Adipose tissue (tissue), 3 donors: ENCODE results near the gene ATAD3B. TPM values are rescaled to one million over a fixed set of nuclear protein-coding genes. Genes with fewer than 3 reads are reported as not detected.
"Not testable (repeated sequence)": the region's sequence is repeated elsewhere in the genome, so short reads cannot be mapped to it uniquely, and the experiment has no call there.

Experiments
- H3K27ac ChIP-seq: one replicate; pipeline ENCODE4 v1.5.1; 2013; ENCODE audit warnings: low read depth, low read length
- WGBS, 3 donors: extraction: QIAGEN DNeasy Blood & Tissue Kit; methylation state at CpG; one replicate each; pipeline ENCODE4 v1.1.7; 2013; 5-methylcytosine and 5-hydroxymethylcytosine counted together
- polyA plus RNA-seq, 3 donors: library from polyadenylated mRNA; stranded (reverse); fragments of 200-250 nt; gene quantifications; one replicate each; pipeline ENCODE4 v1.2.3, GENCODE V29; 2013
- donor health status: healthy with polysubstance abuse.
- donor health status: Bipolar disorder and iron deficiency.
- donor health status: healthy.

Gene ATAD3B, protein sequence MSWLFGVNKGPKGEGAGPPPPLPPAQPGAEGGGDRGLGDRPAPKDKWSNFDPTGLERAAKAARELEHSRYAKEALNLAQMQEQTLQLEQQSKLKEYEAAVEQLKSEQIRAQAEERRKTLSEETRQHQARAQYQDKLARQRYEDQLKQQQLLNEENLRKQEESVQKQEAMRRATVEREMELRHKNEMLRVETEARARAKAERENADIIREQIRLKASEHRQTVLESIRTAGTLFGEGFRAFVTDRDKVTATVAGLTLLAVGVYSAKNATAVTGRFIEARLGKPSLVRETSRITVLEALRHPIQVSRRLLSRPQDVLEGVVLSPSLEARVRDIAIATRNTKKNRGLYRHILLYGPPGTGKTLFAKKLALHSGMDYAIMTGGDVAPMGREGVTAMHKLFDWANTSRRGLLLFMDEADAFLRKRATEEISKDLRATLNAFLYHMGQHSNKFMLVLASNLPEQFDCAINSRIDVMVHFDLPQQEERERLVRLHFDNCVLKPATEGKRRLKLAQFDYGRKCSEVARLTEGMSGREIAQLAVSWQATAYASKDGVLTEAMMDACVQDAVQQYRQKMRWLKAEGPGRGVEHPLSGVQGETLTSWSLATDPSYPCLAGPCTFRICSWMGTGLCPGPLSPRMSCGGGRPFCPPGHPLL
- 10 to 100 TPM; 13.6 to 27.5 (median 14.2) TPM for polyA plus RNA-seq

DNA sequence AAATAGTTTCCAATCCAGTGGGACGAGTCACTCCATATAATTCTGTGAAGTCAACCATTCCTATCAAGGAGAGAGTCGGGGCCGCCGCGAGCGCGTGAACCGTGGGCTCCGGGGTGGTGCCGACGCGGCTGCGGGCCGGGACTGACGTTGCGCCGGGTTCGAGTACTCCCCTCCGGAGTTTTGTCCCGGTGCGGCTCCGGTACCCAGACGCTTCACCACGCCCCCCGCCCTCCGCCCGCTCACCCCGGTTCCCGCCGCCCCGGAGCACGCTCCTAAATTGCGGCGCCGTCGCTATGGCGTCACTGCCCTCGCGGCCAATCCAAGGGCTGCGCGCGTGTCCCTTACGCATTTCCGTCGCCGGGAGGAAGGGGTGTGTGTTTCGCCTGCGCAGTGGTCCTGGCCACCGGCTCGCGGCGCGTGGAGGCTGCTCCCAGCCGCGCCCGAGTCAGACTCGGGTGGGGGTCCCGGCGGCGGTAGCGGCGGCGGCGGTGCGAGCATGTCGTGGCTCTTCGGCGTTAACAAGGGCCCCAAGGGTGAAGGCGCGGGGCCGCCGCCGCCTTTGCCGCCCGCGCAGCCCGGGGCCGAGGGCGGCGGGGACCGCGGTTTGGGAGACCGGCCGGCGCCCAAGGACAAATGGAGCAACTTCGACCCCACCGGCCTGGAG, at the start of gene ATAD3B:
Gene ATAD3B, plus strand, starts transcription at position 377 of the 664 bp plus-strand sequence. Its CDS starts 120 bp downstream, at position 497.
- WGBS, 3 donors = 0 to 1% (median 1%) methylated on average over 55 to 87 of the region's 87 CpGs
- H3K27ac ChIP-seq = no peak within 1 kb of the TSS

DNA sequence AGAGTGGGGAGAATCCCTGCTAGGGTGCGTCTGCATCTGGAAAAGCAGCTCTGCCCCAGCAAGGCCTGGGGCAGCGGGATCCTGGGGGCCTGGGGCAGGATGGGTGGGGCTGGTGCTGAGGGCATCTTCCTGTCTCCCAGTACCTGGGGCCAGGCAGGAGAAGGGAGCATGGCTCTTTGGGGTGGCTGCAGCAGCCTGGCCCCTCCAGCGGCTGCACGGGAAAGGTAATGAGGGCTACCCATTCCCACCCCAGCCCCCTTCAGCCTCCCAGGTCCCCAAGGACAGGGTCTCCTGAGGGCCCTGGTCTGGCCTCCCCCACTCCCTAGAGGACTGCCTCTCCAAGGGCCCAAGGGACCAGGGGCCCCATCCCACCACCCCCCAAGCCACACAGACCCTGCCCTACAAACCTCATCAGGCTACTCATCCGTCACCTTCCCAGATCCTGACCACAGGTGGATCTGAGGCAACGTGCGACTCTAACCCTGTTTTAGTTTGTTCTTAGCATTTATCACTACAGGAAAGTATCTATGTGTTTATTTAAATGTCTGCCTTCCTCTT, 49.6 kb upstream of the ATAD3B start:
- no peak overlapping the region for H3K27ac ChIP-seq
- WGBS, 3 donors = 86 to 91% (median 88%) methylated on average over 7 of the region's 7 CpGs

DNA sequence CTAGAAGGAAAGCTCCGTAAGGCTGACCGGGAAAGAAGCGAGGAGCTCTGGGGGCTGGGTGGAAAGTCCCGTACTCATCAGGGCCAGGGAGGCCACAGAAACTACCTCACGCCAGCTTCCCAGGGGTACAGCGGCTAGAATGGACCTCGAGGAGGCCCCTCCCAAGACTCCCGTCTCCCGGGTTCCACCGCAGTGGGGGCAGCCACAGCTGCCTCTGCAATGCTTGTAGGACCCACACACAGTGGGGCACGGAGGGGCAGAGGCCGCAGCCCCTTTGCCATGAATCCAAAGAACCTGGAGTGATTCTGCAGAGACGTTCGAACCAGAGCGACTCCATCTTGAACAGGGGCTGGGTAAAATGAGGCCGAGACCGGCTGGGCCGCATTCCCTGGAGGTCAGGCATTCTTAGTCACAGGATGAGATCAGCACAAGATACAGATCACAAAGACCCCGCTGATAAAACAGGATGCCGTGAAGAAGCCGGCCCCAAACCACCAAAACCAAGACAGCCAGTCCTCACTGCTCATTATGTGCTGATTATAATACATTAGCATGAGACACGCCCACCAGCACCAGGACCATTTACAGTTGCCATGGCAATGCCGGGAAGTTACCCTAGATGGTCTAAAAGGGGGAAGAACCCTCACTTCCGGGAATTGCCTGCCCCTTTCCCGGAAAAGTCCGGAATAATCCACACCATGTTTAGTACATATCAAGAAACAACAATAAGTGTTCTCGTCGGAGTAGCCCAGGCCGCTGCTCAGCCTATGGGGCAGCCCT, 48.9 kb upstream of the ATAD3B start:
- 55 to 76% (median 64%) methylated on average over 29 of the region's 29 CpGs for WGBS, 3 donors
- H3K27ac ChIP-seq = no peak overlapping the region

DNA sequence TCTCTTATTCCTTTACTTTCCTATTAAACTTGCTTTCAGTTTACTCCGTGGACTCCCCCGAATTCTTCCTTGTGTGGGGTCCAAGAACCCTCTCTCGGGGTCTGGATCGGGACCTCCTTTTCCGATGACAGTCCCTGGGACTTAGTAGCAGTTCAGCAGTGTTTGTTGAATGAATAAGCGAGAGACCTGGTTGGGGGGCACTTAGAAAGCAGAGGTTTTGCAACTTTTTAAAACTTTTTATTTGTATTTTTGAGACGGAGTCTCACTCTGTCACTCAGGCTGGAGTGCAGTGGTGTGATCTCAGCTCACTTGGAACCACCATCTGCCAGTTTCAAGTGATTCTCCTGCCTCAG, 48.3 kb upstream of the ATAD3B start:
- no peak overlapping the region for H3K27ac ChIP-seq
- 85 to 87% (median 86%) methylated on average over 7 of the region's 7 CpGs for WGBS, 3 donors

DNA sequence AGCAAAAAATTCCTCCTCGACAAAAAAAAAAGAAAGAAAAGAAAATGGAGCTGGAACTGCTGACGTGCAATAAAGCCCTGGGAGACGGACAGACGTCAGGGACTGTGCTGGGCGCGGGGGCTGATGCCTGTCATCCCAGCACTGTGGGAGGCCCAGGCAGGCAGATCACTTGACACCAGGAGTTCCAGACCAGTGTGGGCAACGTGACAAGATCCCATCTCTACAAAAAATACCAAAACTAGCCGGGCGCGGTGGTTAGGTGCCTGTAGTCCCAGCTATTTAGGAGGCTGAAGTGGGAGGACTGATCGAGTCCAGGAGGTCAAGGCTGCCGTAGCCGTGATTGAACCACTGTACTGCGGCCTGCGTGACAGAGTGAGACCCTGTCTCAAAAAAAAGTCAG, 46.9 kb upstream of the ATAD3B start:
- 85 to 93% (median 91%) methylated on average over 15 of the region's 15 CpGs for WGBS, 3 donors
- H3K27ac ChIP-seq = no peak overlapping the region

DNA sequence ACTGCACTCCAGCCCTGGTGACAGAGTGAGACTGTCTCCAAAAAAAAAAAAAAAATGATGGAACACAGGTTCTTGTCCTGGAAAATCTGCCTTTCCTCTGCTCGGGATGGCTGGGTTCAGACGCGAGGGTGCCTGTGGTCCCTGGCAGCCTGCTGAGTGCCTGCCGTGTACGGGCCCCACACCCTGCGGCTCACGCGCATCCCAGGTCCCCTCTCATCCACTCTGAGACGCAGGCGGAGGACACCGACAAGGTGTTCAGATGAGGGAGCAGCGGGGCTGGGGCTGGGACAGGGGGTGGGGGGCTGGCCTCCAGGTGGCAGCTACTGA, 46.2 kb upstream of the ATAD3B start:
- 82 to 90% (median 85%) methylated on average over 11 to 12 of the region's 12 CpGs for WGBS, 3 donors
- no peak overlapping the region for H3K27ac ChIP-seq

DNA sequence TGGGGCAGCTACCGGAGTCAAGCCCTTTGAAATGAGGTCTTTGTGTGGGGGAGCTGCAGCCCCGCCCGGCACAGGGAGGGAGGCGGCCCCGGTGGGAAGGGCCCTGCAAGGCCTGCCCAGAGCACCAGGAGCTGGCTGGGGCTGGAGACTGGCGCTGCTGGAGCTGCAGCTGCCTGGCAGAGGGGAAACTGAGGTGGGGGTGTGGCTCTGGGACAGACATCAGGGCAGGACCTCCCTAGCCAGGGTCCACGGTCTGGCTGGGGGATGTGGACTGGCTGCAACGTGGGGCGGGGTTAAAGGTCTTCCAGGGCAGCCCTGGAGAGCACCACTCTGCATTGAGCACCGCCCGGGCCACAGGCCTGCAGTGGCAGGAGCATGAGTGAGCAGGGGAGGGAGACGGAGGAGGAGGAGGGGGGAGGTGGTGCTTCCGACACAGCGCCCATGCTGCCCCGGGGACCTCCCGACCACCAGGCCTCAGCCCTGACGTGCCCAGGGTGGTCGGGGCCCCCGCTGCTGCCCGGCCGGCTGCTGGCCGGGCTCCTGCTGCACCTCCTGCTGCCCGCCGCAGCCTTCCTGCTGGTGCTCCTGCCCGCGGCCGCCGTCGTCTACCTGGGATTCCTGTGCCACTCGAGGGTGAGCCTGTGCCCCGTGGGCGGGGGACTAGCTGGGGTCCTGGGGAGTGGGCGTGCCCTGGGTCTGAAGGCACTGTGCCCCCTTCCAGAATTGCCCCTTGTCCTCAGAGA, 45.6 kb upstream of the ATAD3B start:
- H3K27ac ChIP-seq = no peak overlapping the region
- WGBS, 3 donors = 44 to 66% (median 57%) methylated on average over 18 to 33 of the region's 33 CpGs

DNA sequence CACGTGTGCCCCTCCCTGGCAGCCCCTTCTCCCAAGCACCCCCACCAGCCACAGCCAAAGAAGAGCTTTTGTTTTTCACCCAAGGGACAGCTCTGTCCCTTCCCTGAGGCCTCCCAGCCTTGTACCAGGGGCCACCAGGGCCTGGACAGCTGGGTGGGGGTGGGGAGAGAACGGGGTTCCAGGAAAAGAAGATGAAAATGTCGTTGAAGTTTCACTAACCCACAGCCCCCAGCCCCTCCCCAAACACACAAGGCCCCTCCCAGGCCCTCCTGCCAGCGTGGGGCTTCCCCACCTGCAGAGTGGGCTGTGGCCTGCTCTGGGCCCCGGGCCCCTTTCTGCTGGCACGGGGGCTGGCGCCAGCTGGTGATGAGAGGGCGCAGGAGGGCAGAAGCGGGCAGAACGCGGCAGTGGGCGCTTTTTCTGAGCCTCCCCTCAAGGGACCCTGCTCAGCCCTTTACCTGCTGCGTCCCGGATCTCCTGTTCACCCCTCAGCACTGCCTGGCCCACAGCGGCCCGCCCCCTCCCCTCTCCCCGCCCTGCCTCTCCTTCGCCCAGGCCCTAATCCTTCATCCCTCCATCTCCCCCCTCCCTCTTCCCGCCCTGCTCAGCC, 45.0 kb upstream of the ATAD3B start:
- no peak overlapping the region for H3K27ac ChIP-seq
- 35 to 66% (median 37%) methylated on average over 15 to 19 of the region's 19 CpGs for WGBS, 3 donors

DNA sequence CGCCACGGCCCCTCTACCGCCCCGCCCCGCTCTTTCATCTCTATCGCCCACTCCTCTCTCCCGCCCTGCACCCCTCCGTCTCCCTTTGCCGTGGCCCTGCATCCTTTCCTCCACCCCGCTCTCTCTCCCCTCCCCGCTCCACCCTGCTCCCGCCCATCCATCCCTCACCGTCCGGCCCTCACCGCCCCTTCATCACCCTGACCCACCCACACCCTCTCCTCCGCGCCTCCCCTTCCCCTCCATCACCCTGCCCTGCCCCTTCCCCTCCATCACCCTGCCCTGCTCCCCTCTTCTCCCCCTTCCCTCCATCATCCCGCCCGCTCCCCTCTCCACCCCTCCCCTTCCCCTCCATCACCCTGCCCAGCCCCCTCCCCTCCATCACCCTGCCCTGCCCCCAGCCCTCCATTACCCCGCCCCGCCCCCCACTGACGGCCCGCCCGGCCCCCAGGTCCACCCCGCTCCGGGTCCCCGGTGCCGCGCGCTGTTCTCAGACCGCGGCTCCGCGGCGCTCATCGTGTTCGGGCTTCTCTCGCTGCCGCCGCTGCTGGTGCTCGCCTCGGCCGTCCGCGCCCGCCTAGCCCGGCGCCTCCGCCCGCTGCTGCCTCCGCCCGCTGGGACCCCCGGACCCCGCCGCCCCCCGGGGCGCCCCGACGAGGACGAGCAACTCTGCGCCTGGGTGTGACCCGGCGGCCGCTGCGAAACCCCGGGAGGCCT, 44.3 kb upstream of the ATAD3B start:
- no peak overlapping the region for H3K27ac ChIP-seq
- WGBS, 3 donors = 12 to 20% (median 13%) methylated on average over 40 to 66 of the region's 66 CpGs

DNA sequence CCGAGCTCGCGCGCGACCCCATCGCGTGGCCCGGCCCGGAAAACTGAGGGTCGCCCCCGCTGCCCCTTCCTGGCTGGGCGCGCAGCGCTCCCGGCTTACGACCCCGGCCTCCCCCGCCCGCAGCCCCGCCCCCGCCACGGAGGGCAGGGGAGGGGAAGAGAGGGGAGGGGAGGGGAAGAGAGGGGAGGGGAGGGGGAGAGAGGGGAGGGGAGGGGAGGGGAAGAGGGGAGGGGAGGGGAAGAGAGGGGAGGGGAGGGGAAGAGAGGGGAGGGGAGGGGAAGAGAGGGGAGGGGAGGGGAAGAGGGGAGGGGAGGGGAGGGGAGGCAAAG, 43.8 kb upstream of the ATAD3B start:
- no peak overlapping the region for H3K27ac ChIP-seq
- WGBS, 3 donors = 0 to 2% (median 1%) methylated on average over 11 to 18 of the region's 22 CpGs

DNA sequence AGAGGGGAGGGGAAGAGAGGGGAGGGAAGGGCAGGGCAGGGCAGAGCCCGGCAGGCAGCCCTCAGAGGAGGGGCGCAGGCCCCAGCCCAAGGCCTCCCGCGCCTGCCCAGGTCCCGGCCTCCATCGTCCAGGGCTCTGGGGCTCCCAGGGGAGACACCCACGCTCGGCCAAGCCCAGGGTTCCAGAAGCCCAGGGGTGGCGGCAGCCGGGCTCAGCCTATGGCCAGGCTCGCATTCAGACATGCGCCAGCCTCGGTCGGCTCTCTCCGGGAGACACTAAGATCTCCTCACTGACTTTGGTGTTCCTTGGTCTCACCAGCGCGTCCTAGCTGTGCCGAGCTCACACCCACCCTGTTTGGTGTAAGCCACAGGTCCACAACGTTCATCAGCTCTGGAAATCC, 43.4 kb upstream of the ATAD3B start:
- 77 to 81% (median 77%) methylated on average over 17 to 19 of the region's 19 CpGs for WGBS, 3 donors
- no peak overlapping the region for H3K27ac ChIP-seq

DNA sequence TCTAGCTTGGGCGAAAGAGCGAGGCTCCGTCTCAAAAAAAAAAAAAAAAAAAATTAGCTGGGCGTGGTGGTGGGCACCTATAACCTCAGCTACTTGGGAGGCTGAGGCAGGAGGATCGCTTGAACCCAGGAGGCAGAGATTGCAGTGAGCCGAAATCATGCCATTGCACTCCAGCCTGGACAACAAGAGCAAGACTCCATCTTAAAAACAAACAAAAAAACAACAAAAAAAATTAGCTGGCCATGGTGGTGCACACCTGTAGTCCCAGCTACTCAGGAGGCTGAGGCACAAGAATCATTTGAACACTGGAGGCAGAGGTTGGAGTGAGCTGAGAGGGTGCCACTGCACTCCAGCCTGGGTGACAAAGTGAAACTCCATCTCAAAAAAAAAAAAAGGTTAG, 42.6 kb upstream of the ATAD3B start:
- not testable (repeated sequence) for H3K27ac ChIP-seq
- 92 to 99% (median 94%) methylated on average over 3 to 6 of the region's 6 CpGs for WGBS, 3 donors

DNA sequence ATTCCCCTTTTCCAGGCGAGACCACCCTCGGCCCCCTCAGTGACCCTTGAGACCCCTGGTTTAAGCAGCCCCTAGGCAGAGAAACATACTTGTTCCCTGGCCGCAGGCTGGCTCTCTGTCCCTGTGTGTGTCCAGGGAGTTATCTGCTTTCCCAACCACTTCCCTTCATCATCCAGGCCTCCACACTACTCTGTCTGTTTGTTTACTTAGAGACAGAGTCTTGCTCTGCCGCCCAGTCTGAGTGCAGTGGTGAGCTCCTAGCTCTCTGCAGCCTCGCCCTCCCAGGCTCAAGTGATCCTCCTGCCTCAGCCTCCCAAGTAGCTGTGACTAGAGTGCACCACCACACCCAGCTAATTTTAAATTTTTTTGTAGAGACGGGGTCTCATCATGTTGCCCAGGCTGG, 41.9 kb upstream of the ATAD3B start:
- no peak overlapping the region for H3K27ac ChIP-seq
- 52 to 66% (median 55%) methylated on average over 6 of the region's 6 CpGs for WGBS, 3 donors

DNA sequence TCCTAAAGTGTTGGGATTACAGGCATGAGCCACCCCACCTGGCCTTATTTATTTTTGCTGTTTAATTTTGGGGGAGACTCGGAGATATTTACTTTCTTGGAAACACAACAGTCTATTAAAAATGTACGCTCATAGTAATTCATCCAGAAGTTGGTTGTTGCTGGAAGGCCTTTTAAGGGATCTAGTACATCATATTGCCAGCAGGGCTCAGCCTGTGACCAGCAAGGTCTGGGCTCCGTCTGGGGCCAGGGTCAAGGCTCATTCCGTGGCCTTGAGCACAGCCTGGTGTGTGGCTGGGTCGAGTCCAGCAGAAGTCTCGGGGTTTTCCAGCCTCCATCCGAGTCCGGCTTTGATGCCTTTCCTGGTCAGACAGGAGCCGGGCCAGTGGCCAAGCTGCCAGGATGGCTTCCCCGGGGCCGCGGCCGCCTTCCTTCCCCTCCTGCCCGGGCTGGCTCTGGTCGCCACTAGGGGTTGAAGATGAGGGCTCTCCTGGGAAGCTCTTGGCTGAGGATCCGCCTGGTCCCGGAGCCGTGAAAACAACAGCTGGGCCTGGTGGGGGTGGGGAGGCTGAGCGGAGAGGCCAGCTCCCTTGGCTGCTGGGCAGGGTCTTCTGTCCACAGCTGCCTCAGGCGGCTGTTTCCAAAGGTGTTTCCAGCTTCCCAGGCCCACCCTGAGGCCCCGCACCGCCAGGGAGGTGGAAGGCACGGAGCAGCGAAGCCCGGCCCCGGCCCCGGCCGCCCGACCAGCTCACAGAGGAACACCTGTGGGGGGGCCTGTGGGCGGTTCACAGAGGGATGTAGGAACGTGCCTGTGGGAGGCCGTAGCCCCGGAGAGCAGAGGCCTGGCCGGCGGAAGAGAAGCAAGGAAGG, 41.2 kb upstream of the ATAD3B start:
- 14 to 29% (median 16%) methylated on average over 33 to 35 of the region's 35 CpGs for WGBS, 3 donors
- H3K27ac ChIP-seq = no peak overlapping the region

DNA sequence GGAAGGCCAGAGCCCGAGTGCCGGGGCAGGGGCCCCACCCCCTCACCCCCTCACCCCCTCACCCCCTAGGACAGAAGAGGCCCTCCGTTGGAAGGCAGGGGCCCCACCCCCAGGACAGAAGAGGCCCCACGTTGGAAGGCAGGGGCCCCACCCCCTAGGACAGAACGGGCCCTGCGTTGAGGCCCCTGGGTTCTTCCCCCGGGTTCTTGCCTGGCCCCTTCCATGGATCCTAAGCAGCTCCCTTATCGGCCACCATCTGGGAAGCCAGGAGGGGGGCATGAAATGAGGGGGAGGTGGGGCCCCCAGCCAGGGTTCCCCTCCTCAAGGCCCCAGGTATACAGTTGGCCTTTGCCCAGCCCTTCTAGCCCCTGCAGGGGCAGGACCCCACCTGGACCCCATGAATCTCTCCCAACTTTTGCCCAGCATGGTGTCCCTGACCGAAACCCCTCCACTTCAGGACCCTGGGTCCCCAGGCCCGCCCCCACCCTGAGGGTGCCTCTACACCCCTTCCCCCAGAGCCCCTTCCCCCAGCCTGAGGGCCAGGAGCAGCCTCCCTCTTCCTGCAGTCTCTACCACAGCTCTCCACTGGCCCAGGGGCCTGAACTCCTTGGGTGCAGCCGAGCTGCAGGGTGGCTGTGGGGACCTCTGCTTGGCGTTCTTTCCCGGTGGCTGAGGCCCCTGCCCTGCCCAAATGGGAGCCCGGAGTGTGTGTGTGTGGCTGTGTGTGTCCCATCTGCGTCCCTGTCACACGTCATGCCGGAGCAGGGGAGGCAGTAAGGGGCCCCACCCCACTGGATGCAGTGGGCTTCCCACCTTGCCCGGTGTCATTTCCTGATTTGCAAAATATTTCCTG, 40.3 kb upstream of the ATAD3B start:
- WGBS, 3 donors = 32 to 47% (median 45%) methylated on average over 14 to 18 of the region's 18 CpGs
- H3K27ac ChIP-seq = no peak overlapping the region
